Astrocyte of the cerebellum (primary cell): ENCODE data around the gene IL17RD.

Experiments
- DNase-seq: peaks from one replicate; pipeline ENCODE4 v3.0.0-alpha.2; 2011; ENCODE audit warnings: low read depth
- H3K4me3 ChIP-seq: 2 replicates; pipeline ENCODE4 v1.5.1; 2011; ENCODE audit warnings: mild to moderate bottlenecking, low read depth, low read length, moderate library complexity
- CTCF ChIP-seq: IDR thresholded peaks from 2 replicates; pipeline ENCODE4 v1.5.1; 2012; ENCODE audit warnings: low read length, low read depth, moderate library complexity, mild to moderate bottlenecking; ENCODE audit errors: missing control alignments
- in situ Hi-C: cut with HindIII; loops from 2 replicates; pipeline ENCODE4 v1.10.0; 2017; ENCODE audit warnings: low sequenced_read_pairs

The IL17RD gene

GRCh38 chr3:57093489-57093888 is 71.7 kb downstream of the IL17RD start:
- in situ Hi-C loops, result loop anchor here (5.0 to 25.0 kb wide), 2 partner anchors 49 to 356 kb away; no protein-coding TSS in a partner anchor
- no peak overlapping the region for H3K4me3 ChIP-seq
- TF ChIP-seq CTCF, result no peak
- no peak for DNase-seq

GRCh38 chr3:57091521-57092273 is 73.5 kb downstream of the IL17RD start:
- no peak overlapping the region for H3K4me3 ChIP-seq
- peak; percentile 74 for DNase-seq
- in situ Hi-C loops, result loop anchor here (5.0 to 25.0 kb wide), 2 partner anchors 51 to 354 kb away; no protein-coding TSS in a partner anchor
- no peak for TF ChIP-seq CTCF

- H3K4me3 ChIP-seq, result no peak overlapping the region
- TF ChIP-seq CTCF, result no peak
- in situ Hi-C loops, result loop anchor here (25.0 kb wide), 1 partner anchor 352 kb away; no protein-coding TSS in a partner anchor
- DNase-seq, result no peak
Observed at GRCh38 chr3:57089043-57089442, 76.1 kb downstream of the IL17RD start.

DNA sequence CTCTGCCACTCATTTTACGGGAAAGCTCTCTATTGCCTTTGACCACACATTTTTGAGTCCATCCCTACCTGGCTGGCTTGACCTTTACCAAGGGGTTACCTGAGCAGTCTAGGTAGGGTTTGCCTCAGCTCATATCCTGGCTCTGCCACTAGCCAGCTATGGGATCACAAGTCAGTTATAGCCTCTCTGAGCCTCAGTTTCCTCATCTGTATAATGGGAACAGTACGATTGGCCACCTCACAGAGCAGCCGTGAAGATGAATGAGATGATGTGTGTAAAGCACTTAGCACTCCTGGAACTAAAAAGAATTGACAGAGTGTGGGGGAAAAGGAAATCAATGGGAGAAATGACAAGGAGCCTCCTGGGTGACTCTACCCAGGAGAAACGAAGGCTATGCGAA is 76.7 kb downstream of the IL17RD start:
- in situ Hi-C loops, result loop anchor here (25.0 kb wide), 1 partner anchor 351 kb away; no protein-coding TSS in a partner anchor
- TF ChIP-seq CTCF, result no peak
- DNase-seq, result no peak
- no peak overlapping the region for H3K4me3 ChIP-seq

- in situ Hi-C loops, result loop anchor here (25.0 kb wide), 1 partner anchor 350 kb away; no protein-coding TSS in a partner anchor
- no peak for TF ChIP-seq CTCF
- no peak for DNase-seq
- H3K4me3 ChIP-seq, result no peak overlapping the region
Observed at GRCh38 chr3:57087361-57088092, 77.6 kb downstream of the IL17RD start.

GRCh38 chr3:57086201-57086600 is 79.0 kb downstream of the IL17RD start:
- TF ChIP-seq CTCF, result no peak
- in situ Hi-C loops, result loop anchor here (25.0 kb wide), 1 partner anchor 349 kb away; no protein-coding TSS in a partner anchor
- no peak for DNase-seq

More at GRCh38 chr3:57086201-57086600, 79.0 kb downstream of the IL17RD start:
- H3K4me3 ChIP-seq, result no peak overlapping the region
